HEK293T (cell line): ENCODE data around the gene MED4.

ENCODE experiments used
- FOXK2 ChIP-seq: fragments of 450-650 bp; IDR thresholded peaks from 2 replicates; pipeline ENCODE4 v1.6.1; 2016; ENCODE audit warnings: mild to moderate bottlenecking
- FOXM1 ChIP-seq: fragments of 450-650 bp; IDR thresholded peaks from 2 replicates; pipeline ENCODE4 v1.6.1; 2017; ENCODE audit warnings: mild to moderate bottlenecking, borderline replicate concordance
- LEF1 ChIP-seq: fragments of 450-650 bp; IDR thresholded peaks from 2 replicates; pipeline ENCODE4 v1.6.1; 2017; ENCODE audit warnings: mild to moderate bottlenecking, borderline replicate concordance
- NFRKB ChIP-seq: fragments of 450-650 bp; IDR thresholded peaks from 2 replicates; pipeline ENCODE4 v1.6.1; 2016; ENCODE audit warnings: mild to moderate bottlenecking, moderate library complexity
- SP1 ChIP-seq: fragments of 450-650 bp; IDR thresholded peaks from 2 replicates; pipeline ENCODE4 v1.6.1; 2017
- SUZ12 ChIP-seq: fragments of 450-650 bp; IDR thresholded peaks from 2 replicates; pipeline ENCODE4 v1.6.1; 2016; ENCODE audit warnings: mild to moderate bottlenecking
- TARDBP ChIP-seq: fragments of 450-650 bp; IDR thresholded peaks from 2 replicates; pipeline ENCODE4 v1.6.1; 2016

- TF ChIP-seq TARDBP (no peak), SP1 (no peak), SUZ12 (no peak), FOXK2 (no peak), NFRKB (no peak), LEF1 (no peak), FOXM1 (no peak)
Measured at GRCh38 chr13:48040896-48041295, 54.0 kb downstream of the MED4 start.
